ENCODE results near the gene ETS2. TPM values are rescaled to one million over a fixed set of nuclear protein-coding genes. Genes with fewer than 3 reads are reported as not detected.
"Not testable (repeated sequence)": the region's sequence is repeated elsewhere in the genome, so short reads cannot be mapped to it uniquely, and the experiment has no call there.

Gene ETS2
- total and polyA plus RNA-seq, 2 donors: 15.0 to 80.0 TPM

- Histone ChIP-seq H3K36me3 (ENCODE audit: control insufficient read depth in 2 of 2, insufficient read depth in 2 of 2, low read length in 1 of 2) (peaks cover 53 to 56% of the 10 kb centered on the region in 2 donors), H3K4me3 (ENCODE audit: low read length in 2 of 2) (no peak overlapping the region), H3K4me1 (ENCODE audit: control insufficient read depth in 2 of 2, insufficient read depth in 2 of 2, low read length in 2 of 2) (no peaks in the 10 kb centered on the region), H3K27me3 (ENCODE audit: control insufficient read depth in 2 of 2, insufficient read depth in 1 of 2, low read length in 1 of 2) (no peaks in the 10 kb centered on the region), H3K9me3 (ENCODE audit: control insufficient read depth in 2 of 2, insufficient read depth in 1 of 2, low read length in 1 of 2) (no peaks in the 10 kb centered on the region), H3K27ac (ENCODE audit: low read depth in 1 of 2, low read length in 1 of 2) (no peak overlapping the region)
- 34% methylated on average over 3 of the region's 3 CpGs for WGBS
- DNase-seq (ENCODE audit: low read depth in 6 of 9, low spot score in 9 of 9): no peak
Measured at GRCh38 chr21:38823737-38824123, 18.0 kb downstream of the ETS2 start.

- peaks cover 47 to 51% of the 10 kb centered on the region in 2 donors for H3K36me3 ChIP-seq (ENCODE audit: control insufficient read depth in 2 of 2, insufficient read depth in 2 of 2, low read length in 1 of 2)
- no peaks in the 10 kb centered on the region for H3K4me1 ChIP-seq (ENCODE audit: control insufficient read depth in 2 of 2, insufficient read depth in 2 of 2, low read length in 2 of 2)
- WGBS: 93% methylated on average over 19 of the region's 19 CpGs
- H3K9me3 ChIP-seq (ENCODE audit: control insufficient read depth in 2 of 2, insufficient read depth in 1 of 2, low read length in 1 of 2): no peaks in the 10 kb centered on the region
- DNase-seq (ENCODE audit: low read depth in 6 of 9, low spot score in 9 of 9): no peak
- no peak overlapping the region for H3K27ac ChIP-seq (ENCODE audit: low read depth in 1 of 2, low read length in 1 of 2)
- H3K4me3 ChIP-seq (ENCODE audit: low read length in 2 of 2): no peak overlapping the region
- H3K27me3 ChIP-seq (ENCODE audit: control insufficient read depth in 2 of 2, insufficient read depth in 1 of 2, low read length in 1 of 2): no peaks in the 10 kb centered on the region
Measured at GRCh38 chr21:38824124-38824822, 18.5 kb downstream of the ETS2 start.

GRCh38 chr21:38825269-38825668, 19.5 kb downstream of the ETS2 start:
- no peaks in the 10 kb centered on the region for H3K4me1 ChIP-seq (ENCODE audit: control insufficient read depth in 2 of 2, insufficient read depth in 2 of 2, low read length in 2 of 2)
- H3K27me3 ChIP-seq (ENCODE audit: control insufficient read depth in 2 of 2, insufficient read depth in 1 of 2, low read length in 1 of 2): no peaks in the 10 kb centered on the region
- WGBS: 97% methylated on average over 4 of the region's 4 CpGs

GRCh38 chr21:38825921-38826320, 20.2 kb downstream of the ETS2 start:
- Histone ChIP-seq H3K36me3 (ENCODE audit: control insufficient read depth in 2 of 2, insufficient read depth in 2 of 2, low read length in 1 of 2) (peaks cover 33 to 34% of the 10 kb centered on the region in 2 donors), H3K27ac (ENCODE audit: low read depth in 1 of 2, low read length in 1 of 2) (no peak overlapping the region), H3K9me3 (ENCODE audit: control insufficient read depth in 2 of 2, insufficient read depth in 1 of 2, low read length in 1 of 2) (no peaks in the 10 kb centered on the region), H3K4me3 (ENCODE audit: low read length in 2 of 2) (no peak overlapping the region), H3K27me3 (ENCODE audit: control insufficient read depth in 2 of 2, insufficient read depth in 1 of 2, low read length in 1 of 2) (no peaks in the 10 kb centered on the region), H3K4me1 (ENCODE audit: control insufficient read depth in 2 of 2, insufficient read depth in 2 of 2, low read length in 2 of 2) (peaks cover 3% of the 10 kb centered on the region in 2 donors)
- DNase-seq (ENCODE audit: low read depth in 6 of 9, low spot score in 9 of 9): no peak
- WGBS: 98% methylated on average over 2 of the region's 2 CpGs

More at GRCh38 chr21:38825269-38825668, 19.5 kb downstream of the ETS2 start:
- Histone ChIP-seq H3K4me3 (ENCODE audit: low read length in 2 of 2) (no peak overlapping the region), H3K27ac (ENCODE audit: low read depth in 1 of 2, low read length in 1 of 2) (no peak overlapping the region), H3K36me3 (ENCODE audit: control insufficient read depth in 2 of 2, insufficient read depth in 2 of 2, low read length in 1 of 2) (peaks cover 39 to 41% of the 10 kb centered on the region in 2 donors), H3K9me3 (ENCODE audit: control insufficient read depth in 2 of 2, insufficient read depth in 1 of 2, low read length in 1 of 2) (no peaks in the 10 kb centered on the region)
- no peak for DNase-seq (ENCODE audit: low read depth in 6 of 9, low spot score in 9 of 9)

- Histone ChIP-seq H3K4me1 (ENCODE audit: control insufficient read depth in 2 of 2, insufficient read depth in 2 of 2, low read length in 2 of 2) (peaks cover 13% of the 10 kb centered on the region in 2 donors), H3K36me3 (ENCODE audit: control insufficient read depth in 2 of 2, insufficient read depth in 2 of 2, low read length in 1 of 2) (peaks cover 11 to 12% of the 10 kb centered on the region in 2 donors)
- H3K27me3 ChIP-seq (ENCODE audit: control insufficient read depth in 2 of 2, insufficient read depth in 1 of 2, low read length in 1 of 2); H3K4me3 ChIP-seq (ENCODE audit: low read length in 2 of 2); H3K27ac ChIP-seq (ENCODE audit: low read depth in 1 of 2, low read length in 1 of 2); H3K9me3 ChIP-seq (ENCODE audit: control insufficient read depth in 2 of 2, insufficient read depth in 1 of 2, low read length in 1 of 2); DNase-seq (ENCODE audit: low read depth in 6 of 9, low spot score in 9 of 9): not testable (repeated sequence)
- WGBS: 93% methylated on average over 6 of the region's 7 CpGs
Measured at GRCh38 chr21:38828111-38828510, 22.4 kb downstream of the ETS2 start.

GRCh38 chr21:38830671-38831525, 25.2 kb downstream of the ETS2 start:
- Histone ChIP-seq H3K4me3 (ENCODE audit: low read length in 2 of 2) (no peak overlapping the region), H3K36me3 (ENCODE audit: control insufficient read depth in 2 of 2, insufficient read depth in 2 of 2, low read length in 1 of 2) (no peaks in the 10 kb centered on the region), H3K27me3 (ENCODE audit: control insufficient read depth in 2 of 2, insufficient read depth in 1 of 2, low read length in 1 of 2) (no peaks in the 10 kb centered on the region), H3K4me1 (ENCODE audit: control insufficient read depth in 2 of 2, insufficient read depth in 2 of 2, low read length in 2 of 2) (peaks cover 13% of the 10 kb centered on the region in 2 donors), H3K9me3 (ENCODE audit: control insufficient read depth in 2 of 2, insufficient read depth in 1 of 2, low read length in 1 of 2) (no peaks in the 10 kb centered on the region), H3K27ac (ENCODE audit: low read depth in 1 of 2, low read length in 1 of 2) (peak overlapping the region; percentile 53 to 55)
- 98% methylated on average over 2 of the region's 2 CpGs for WGBS
- no peak for DNase-seq (ENCODE audit: low read depth in 6 of 9, low spot score in 9 of 9)

- Histone ChIP-seq H3K4me1 (ENCODE audit: control insufficient read depth in 2 of 2, insufficient read depth in 2 of 2, low read length in 2 of 2) (peaks cover 13% of the 10 kb centered on the region in 2 donors), H3K4me3 (ENCODE audit: low read length in 2 of 2) (no peak overlapping the region), H3K27me3 (ENCODE audit: control insufficient read depth in 2 of 2, insufficient read depth in 1 of 2, low read length in 1 of 2) (no peaks in the 10 kb centered on the region), H3K27ac (ENCODE audit: low read depth in 1 of 2, low read length in 1 of 2) (peak overlapping the region; percentile 55 to 74), H3K36me3 (ENCODE audit: control insufficient read depth in 2 of 2, insufficient read depth in 2 of 2, low read length in 1 of 2) (no peaks in the 10 kb centered on the region), H3K9me3 (ENCODE audit: control insufficient read depth in 2 of 2, insufficient read depth in 1 of 2, low read length in 1 of 2) (no peaks in the 10 kb centered on the region)
- 79% methylated on average over 7 of the region's 7 CpGs for WGBS
- DNase-seq (ENCODE audit: low read depth in 6 of 9, low spot score in 9 of 9): peak in 7 of 9 donors; percentile 8 to 68 (median 28)
Measured at GRCh38 chr21:38831526-38832467, 26.1 kb downstream of the ETS2 start.

GRCh38 chr21:38832664-38833063, 26.9 kb downstream of the ETS2 start:
- Histone ChIP-seq H3K4me1 (ENCODE audit: control insufficient read depth in 2 of 2, insufficient read depth in 2 of 2, low read length in 2 of 2) (peaks cover 13% of the 10 kb centered on the region in 2 donors), H3K27ac (ENCODE audit: low read depth in 1 of 2, low read length in 1 of 2) (no peak overlapping the region), H3K27me3 (ENCODE audit: control insufficient read depth in 2 of 2, insufficient read depth in 1 of 2, low read length in 1 of 2) (no peaks in the 10 kb centered on the region), H3K36me3 (ENCODE audit: control insufficient read depth in 2 of 2, insufficient read depth in 2 of 2, low read length in 1 of 2) (no peaks in the 10 kb centered on the region), H3K9me3 (ENCODE audit: control insufficient read depth in 2 of 2, insufficient read depth in 1 of 2, low read length in 1 of 2) (no peaks in the 10 kb centered on the region), H3K4me3 (ENCODE audit: low read length in 2 of 2) (no peak overlapping the region)
- 95% methylated on average over 3 of the region's 3 CpGs for WGBS
- DNase-seq (ENCODE audit: low read depth in 6 of 9, low spot score in 9 of 9): no peak

Data from thymus (tissue), 11 donors.